GM12873 (cell line): ENCODE data around the gene LRG1.
A peak's percentile ranks its signal among the peaks of the same experiment; 100 is the strongest.

Source experiments
- TF ChIP-seq, protein P1 (sequence below): IDR thresholded peaks from 2 replicates; pipeline ENCODE4 v1.5.1; 2012; ENCODE audit warnings: low read depth, mild to moderate bottlenecking, moderate library complexity, low read length, control low read depth; ENCODE audit not compliant: insufficient read depth; ENCODE audit errors: missing control alignments

LRG1 gene

DNA sequence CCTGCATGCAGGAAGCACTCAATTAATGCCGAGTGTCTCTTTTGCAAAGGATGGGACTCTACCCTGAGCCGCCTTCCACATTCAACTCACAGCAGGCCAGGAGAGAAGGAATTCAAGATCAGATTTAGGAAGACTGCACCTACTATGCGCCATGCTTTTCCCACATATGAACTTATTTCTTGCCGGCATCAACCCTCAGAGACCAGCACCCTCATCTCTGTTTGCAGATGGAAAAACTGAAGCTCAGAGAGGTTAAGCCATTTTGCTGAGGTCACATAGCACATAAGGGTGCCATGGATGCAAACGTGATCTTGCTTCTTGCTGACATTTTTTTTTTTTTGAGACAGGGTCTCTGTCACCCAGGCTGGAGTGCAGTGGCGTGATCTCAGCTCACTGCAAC, 33.8 kb upstream of the LRG1 start:
- TF ChIP-seq, protein P1, sequence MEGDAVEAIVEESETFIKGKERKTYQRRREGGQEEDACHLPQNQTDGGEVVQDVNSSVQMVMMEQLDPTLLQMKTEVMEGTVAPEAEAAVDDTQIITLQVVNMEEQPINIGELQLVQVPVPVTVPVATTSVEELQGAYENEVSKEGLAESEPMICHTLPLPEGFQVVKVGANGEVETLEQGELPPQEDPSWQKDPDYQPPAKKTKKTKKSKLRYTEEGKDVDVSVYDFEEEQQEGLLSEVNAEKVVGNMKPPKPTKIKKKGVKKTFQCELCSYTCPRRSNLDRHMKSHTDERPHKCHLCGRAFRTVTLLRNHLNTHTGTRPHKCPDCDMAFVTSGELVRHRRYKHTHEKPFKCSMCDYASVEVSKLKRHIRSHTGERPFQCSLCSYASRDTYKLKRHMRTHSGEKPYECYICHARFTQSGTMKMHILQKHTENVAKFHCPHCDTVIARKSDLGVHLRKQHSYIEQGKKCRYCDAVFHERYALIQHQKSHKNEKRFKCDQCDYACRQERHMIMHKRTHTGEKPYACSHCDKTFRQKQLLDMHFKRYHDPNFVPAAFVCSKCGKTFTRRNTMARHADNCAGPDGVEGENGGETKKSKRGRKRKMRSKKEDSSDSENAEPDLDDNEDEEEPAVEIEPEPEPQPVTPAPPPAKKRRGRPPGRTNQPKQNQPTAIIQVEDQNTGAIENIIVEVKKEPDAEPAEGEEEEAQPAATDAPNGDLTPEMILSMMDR = no peak

DNA sequence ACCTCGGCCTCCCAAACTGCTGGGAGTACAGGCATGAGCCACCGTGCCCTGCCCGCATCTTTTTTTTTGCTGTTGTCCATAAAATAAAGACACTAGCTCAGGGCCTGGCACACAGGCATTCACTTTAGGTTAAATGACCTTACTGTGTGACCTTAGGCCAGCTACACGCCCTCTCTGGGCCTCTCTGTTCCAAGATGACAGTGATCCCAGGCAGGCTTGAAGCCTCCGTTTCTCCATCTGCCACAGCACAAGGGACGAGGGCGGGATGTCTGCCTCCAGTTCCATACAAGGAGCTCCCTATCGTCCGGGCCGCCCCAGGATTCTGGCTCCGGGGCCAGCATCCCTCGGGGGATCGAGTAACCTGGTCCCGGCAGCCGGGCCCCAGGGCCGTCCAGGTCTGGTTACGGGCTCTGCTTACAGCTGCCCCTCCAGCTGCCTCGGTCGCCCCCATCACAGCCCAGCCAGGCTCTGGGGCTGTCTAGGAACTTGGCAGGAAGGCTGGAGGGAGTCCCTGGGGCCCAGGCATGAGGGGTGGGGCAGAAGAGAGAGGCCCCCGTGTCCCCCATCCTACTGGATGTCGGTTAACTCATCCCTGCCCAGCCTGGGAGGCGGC, 31.6 kb upstream of the LRG1 start:
- TF ChIP-seq, protein P1 = no peak

DNA sequence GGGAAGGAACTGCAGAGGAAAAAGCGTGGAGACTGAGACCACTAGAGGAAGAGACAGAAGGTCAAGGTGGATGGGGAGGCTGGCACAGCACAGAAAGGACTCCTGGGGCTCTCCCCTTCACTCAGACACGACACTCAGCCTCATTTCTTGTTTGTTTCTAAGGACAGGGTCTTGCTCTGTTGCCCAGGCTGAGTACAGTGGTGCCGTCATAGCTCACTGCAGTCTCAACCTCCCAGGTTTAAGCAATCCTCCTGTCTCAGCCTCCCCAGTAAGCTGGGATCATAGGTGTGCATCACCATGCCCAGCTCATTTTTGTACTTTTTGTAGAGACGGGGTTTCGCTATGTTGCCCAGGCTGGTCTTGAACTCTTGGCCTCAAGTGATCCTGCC, 31.1 kb upstream of the LRG1 start:
- TF ChIP-seq, protein P1 = no peak

DNA sequence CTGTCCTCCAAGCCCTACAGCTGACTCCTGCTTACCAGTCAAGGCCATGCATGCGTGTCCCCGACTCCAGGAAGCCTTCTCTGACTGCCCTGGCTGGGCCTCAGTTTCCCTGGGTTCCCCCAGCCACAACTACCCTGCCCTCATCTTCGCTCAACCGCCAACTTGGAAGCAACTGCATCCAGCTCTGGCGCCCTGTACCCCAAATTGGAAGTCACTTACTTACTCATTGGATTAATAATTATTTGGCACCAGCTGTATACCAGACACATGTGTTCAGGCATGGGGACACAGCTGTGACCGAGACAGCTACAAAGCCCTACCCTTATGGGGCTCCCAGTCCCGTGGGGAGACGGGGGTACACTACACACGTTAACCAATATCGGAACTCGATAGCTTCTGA, 30.6 kb upstream of the LRG1 start:
- TF ChIP-seq, protein P1 = no peak

DNA sequence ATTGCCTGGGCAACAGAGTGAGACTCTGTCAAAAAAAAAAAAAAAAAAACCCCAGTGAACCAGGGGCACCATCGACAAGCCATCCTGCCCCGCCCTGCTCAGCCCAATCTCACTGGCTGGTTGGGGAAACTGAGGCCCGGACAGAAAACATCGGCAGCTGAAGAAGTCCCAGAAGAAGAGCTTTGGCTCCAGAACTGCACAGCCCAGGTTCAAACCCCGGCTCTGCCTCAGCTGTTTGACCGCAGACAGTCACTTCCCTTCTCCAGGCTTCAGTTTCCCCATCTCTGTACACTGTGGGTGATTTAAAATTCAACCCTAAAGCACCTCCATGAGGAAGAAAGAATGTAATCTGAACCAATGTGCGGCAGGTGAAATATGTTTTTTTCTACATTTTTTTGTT, 29.1 kb upstream of the LRG1 start:
- TF ChIP-seq, protein P1 = no peak

DNA sequence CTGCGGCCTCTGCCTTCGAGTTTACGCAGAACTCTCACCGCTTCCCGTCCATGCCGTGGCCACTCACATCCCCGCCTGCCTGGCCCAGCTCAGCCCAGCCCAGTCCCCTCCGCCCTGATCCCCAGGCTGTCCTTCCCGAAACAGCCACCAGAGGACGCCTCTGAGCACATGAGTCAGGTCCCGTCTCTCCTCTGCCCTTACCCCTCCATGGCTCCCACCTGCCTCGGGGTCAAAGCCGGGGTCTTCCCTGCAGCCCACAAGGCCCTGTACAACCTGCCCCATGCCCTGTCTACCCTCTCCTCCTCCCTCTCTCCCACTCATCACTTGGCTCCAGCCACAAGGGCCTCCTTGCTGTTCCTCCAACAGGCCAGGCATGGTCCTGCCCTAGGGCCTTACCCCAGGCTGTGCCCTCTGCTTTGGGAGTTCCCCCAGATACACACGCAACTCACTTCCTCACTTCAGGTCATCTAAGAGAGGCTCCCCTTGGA, 27.8 kb upstream of the LRG1 start:
- TF ChIP-seq, protein P1 = peak; percentile 96

DNA sequence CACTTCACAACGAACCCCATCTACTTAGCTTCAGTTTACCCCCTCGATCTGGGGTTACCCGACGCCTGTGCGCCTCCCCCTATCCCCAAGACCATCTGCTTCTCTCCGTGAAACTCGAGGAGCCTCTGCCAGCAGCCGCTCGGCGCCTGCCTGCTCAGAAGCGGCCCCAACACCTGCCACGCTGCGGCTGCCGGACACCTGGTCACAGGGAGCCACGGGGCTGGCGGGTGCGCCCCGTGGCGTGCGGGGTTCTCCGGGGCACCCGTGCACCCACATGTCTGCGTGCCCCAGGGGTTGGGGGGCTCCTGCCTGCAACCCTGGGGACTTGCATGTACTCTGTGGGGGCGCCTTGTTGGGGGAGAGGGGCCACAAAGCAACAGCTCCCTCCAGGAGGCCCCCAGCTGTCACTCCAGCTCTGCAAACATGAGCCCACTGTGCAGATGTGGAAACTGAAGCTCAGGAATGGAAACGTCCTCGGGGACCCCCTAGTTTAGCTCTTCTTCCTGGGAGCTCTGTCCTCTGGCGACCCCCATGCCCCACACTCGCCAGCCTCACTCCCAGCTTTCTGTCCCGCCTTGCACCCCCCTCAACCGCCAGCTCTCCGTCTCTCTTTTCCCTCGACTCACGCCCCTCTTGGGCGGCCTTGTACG, 26.7 kb upstream of the LRG1 start:
- TF ChIP-seq, protein P1 = no peak
